WTC11 (cell line): ENCODE data around the gene NUB1. TPM values are rescaled to one million over a fixed set of nuclear protein-coding genes. Genes with fewer than 3 reads are reported as not detected.

Source experiments
- ATAC-seq: fragments of 200-7000 bp; cut with Tn5 transposase; 2 replicates; pipeline ENCODE4 v1.10.0; 2021; ENCODE audit warnings: mild to moderate bottlenecking, moderate library complexity
- CTCF ChIA-PET: fragments of 300-600 bp; sonication (Branson Sonifier 250); formaldehyde crosslinking; loops from one replicate; lab custom pipeline; 2021; ENCODE audit warnings: antibody characterized with exemption; lab: Charles Lee
- POLR2A ChIA-PET: fragments of 350-600 bp; sonication (Branson Sonifier 250); formaldehyde crosslinking; loops from one replicate; lab custom pipeline; 2021; ENCODE audit warnings: antibody characterized with exemption; lab: Charles Lee
- DNase-seq: peaks from one replicate; pipeline ENCODE4 v3.0.0; 2021; ENCODE audit warnings: low spot score
- H3K27ac Mint-ChIP-seq: 2 replicates; pipeline ENCODE4 v1.8.0; 2021; ENCODE audit warnings: mixed read lengths
- H3K27me3 Mint-ChIP-seq: 2 replicates; pipeline ENCODE4 v1.8.0; 2021; ENCODE audit warnings: low read depth, mild to moderate bottlenecking, moderate library complexity, mixed read lengths
- H3K36me3 Mint-ChIP-seq: 2 replicates; pipeline ENCODE4 v1.8.0; 2021; ENCODE audit warnings: mixed read lengths
- H3K4me1 Mint-ChIP-seq: 2 replicates; pipeline ENCODE4 v1.8.0; 2022; ENCODE audit warnings: mixed read lengths
- H3K4me3 Mint-ChIP-seq: 2 replicates; pipeline ENCODE4 v1.8.0; 2021; ENCODE audit warnings: mild to moderate bottlenecking, moderate library complexity, mixed read lengths
- H3K9me3 Mint-ChIP-seq: 2 replicates; pipeline ENCODE4 v1.8.0; 2021; ENCODE audit warnings: mixed read lengths
- CREM ChIP-seq: sonication (generic); formaldehyde crosslinking; IDR thresholded peaks from 2 replicates; pipeline ENCODE4 v1.8.1; 2022; ENCODE audit warnings: mild to moderate bottlenecking, missing genetic modification reagents, moderate library complexity
- EMX1 ChIP-seq: fragments of 250-450 bp; sonication (Bioruptor Pico); IDR thresholded peaks from 2 replicates; pipeline ENCODE4 v1.8.0; 2021; ENCODE audit warnings: mild to moderate bottlenecking
- FOXK1 ChIP-seq: sonication (generic); formaldehyde crosslinking; IDR thresholded peaks from 2 replicates; pipeline ENCODE4 v1.8.0; 2022; ENCODE audit warnings: mild to moderate bottlenecking, moderate library complexity, missing genetic modification reagents
- OVOL2 ChIP-seq: fragments of 250-450 bp; sonication (Bioruptor Pico); IDR thresholded peaks from 2 replicates; pipeline ENCODE4 v1.9.0; 2021; ENCODE audit warnings: mild to moderate bottlenecking, borderline replicate concordance
- RELA ChIP-seq: sonication (generic); formaldehyde crosslinking; IDR thresholded peaks from 2 replicates; pipeline ENCODE4 v1.8.1; 2022; ENCODE audit warnings: missing genetic modification reagents, mild to moderate bottlenecking, borderline replicate concordance
- RORB ChIP-seq: fragments of 250-450 bp; sonication (Bioruptor Pico); IDR thresholded peaks from 2 replicates; pipeline ENCODE4 v1.9.0; 2021; ENCODE audit warnings: mild to moderate bottlenecking
- SMAD4 ChIP-seq: sonication (generic); formaldehyde crosslinking; IDR thresholded peaks from 2 replicates; pipeline ENCODE4 v1.8.0; 2022; ENCODE audit warnings: mild to moderate bottlenecking, missing genetic modification reagents
- TEAD4 ChIP-seq: sonication (generic); formaldehyde crosslinking; IDR thresholded peaks from 2 replicates; pipeline ENCODE4 v1.8.0; 2022; ENCODE audit warnings: mild to moderate bottlenecking, missing genetic modification reagents
- TP53 ChIP-seq: sonication (generic); formaldehyde crosslinking; IDR thresholded peaks from 2 replicates; pipeline ENCODE4 v1.8.1; 2023; ENCODE audit warnings: mild to moderate bottlenecking, missing genetic modification reagents
- ZNF219 ChIP-seq: sonication (generic); formaldehyde crosslinking; IDR thresholded peaks from 2 replicates; pipeline ENCODE4 v1.8.0; 2023; ENCODE audit warnings: missing genetic modification reagents, mild to moderate bottlenecking, borderline replicate concordance
- ZNF317 ChIP-seq: sonication (generic); formaldehyde crosslinking; IDR thresholded peaks from 2 replicates; pipeline ENCODE4 v1.8.1; 2023; ENCODE audit warnings: low read depth, mild to moderate bottlenecking, moderate library complexity, missing genetic modification reagents, borderline replicate concordance
- ZNF423 ChIP-seq: fragments of 250-450 bp; sonication (Bioruptor Pico); IDR thresholded peaks from 2 replicates; pipeline ENCODE4 v2.1.2; 2022; ENCODE audit warnings: mild to moderate bottlenecking, moderate library complexity
- total RNA-seq: library from RNA; stranded (reverse); gene quantifications from 3 replicates; pipeline ENCODE4 v1.2.3, GENCODE V29; 2021
- TF ChIP-seq, protein P1 (sequence below): sonication (generic); formaldehyde crosslinking; conservative IDR thresholded peaks from 2 replicates; pipeline ENCODE4 v1.8.1; 2022; ENCODE audit warnings: mild to moderate bottlenecking, missing genetic modification reagents
- TF ChIP-seq, protein P2 (sequence below): sonication (generic); formaldehyde crosslinking; IDR thresholded peaks from 2 replicates; pipeline ENCODE4 v1.8.1; 2022; ENCODE audit warnings: mild to moderate bottlenecking, missing genetic modification reagents, moderate library complexity, borderline replicate concordance
- TF ChIP-seq, protein P3 (sequence below): sonication (generic); formaldehyde crosslinking; IDR thresholded peaks from 2 replicates; pipeline ENCODE4 v1.8.0; 2022; ENCODE audit warnings: mild to moderate bottlenecking, missing genetic modification reagents
- TF ChIP-seq, protein P4 (sequence below): sonication (generic); formaldehyde crosslinking; IDR thresholded peaks from 2 replicates; pipeline ENCODE4 v1.8.1; 2023; ENCODE audit warnings: mild to moderate bottlenecking, missing genetic modification reagents, moderate library complexity
- TF ChIP-seq, protein P5 (sequence below): fragments of 250-450 bp; sonication (Bioruptor Pico); IDR thresholded peaks from 2 replicates; pipeline ENCODE4 v1.9.0; 2021; ENCODE audit warnings: mild to moderate bottlenecking
- TF ChIP-seq, protein P6 (sequence below): sonication (generic); formaldehyde crosslinking; IDR thresholded peaks from 2 replicates; pipeline ENCODE4 v1.8.1; 2022; ENCODE audit warnings: low read depth, missing genetic modification reagents, borderline replicate concordance
- TF ChIP-seq, protein P7 (sequence below): sonication (generic); formaldehyde crosslinking; IDR thresholded peaks from 2 replicates; pipeline ENCODE4 v1.8.0; 2022; ENCODE audit warnings: missing genetic modification reagents

NUB1 gene
- total RNA-seq, 1 experiment from 2014 or later = 38.3 TPM

DNA sequence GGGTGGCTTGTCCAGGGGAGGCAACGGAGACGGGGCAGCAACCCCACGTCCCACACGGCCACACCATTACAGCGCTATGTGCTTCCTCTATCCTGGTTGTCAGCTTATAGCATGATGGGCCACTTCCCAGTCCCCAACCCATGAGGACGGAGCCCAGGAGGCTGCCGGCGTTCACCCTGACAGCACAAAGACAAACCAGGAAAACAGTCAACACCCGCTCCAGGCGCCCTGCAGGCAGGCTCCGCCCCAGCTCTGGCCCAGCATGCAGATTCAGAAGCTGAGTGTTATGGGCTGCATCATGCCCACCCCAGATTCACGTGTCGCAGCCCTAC, 53.4 kb downstream of the NUB1 start:
- H3K27me3 Mint-ChIP-seq = no peaks in the 10 kb centered on the region
- ATAC-seq (peak; percentile 26; the same call in 1 of the 2 replicates), DNase-seq (no peak)
- H3K27ac Mint-ChIP-seq = no peak overlapping the region
- H3K4me1 Mint-ChIP-seq = peaks cover 13% of the 10 kb centered on the region
- POLR2A ChIA-PET = no interaction called here
- CTCF ChIA-PET = interaction anchor here (1.2 kb wide), 1 partner anchor 53 kb away, joined by 4 read pairs; no protein-coding TSS in a partner anchor
- H3K36me3 Mint-ChIP-seq = peaks cover 13% of the 10 kb centered on the region
- TF ChIP-seq SMAD4 (CRISPR knock-in tag) (no peak), TP53 (CRISPR knock-in tag) (no peak), ZNF219 (CRISPR knock-in tag) (no peak), OVOL2 (CRISPR knock-in tag) (no peak), EMX1 (CRISPR knock-in tag) (no peak), CREM (CRISPR knock-in tag) (no peak)
- TF ChIP-seq, protein P1, sequence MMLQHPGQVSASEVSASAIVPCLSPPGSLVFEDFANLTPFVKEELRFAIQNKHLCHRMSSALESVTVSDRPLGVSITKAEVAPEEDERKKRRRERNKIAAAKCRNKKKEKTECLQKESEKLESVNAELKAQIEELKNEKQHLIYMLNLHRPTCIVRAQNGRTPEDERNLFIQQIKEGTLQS (CRISPR knock-in tag) = no peak
- TF ChIP-seq, protein P2, sequence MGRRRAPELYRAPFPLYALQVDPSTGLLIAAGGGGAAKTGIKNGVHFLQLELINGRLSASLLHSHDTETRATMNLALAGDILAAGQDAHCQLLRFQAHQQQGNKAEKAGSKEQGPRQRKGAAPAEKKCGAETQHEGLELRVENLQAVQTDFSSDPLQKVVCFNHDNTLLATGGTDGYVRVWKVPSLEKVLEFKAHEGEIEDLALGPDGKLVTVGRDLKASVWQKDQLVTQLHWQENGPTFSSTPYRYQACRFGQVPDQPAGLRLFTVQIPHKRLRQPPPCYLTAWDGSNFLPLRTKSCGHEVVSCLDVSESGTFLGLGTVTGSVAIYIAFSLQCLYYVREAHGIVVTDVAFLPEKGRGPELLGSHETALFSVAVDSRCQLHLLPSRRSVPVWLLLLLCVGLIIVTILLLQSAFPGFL (CRISPR knock-in tag) = no peak
- TF ChIP-seq, protein P3, sequence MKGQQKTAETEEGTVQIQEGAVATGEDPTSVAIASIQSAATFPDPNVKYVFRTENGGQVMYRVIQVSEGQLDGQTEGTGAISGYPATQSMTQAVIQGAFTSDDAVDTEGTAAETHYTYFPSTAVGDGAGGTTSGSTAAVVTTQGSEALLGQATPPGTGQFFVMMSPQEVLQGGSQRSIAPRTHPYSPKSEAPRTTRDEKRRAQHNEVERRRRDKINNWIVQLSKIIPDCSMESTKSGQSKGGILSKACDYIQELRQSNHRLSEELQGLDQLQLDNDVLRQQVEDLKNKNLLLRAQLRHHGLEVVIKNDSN (CRISPR knock-in tag) = no peak
- TF ChIP-seq, protein P4, sequence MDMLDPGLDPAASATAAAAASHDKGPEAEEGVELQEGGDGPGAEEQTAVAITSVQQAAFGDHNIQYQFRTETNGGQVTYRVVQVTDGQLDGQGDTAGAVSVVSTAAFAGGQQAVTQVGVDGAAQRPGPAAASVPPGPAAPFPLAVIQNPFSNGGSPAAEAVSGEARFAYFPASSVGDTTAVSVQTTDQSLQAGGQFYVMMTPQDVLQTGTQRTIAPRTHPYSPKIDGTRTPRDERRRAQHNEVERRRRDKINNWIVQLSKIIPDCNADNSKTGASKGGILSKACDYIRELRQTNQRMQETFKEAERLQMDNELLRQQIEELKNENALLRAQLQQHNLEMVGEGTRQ (CRISPR knock-in tag) = no peak
- TF ChIP-seq, protein P5, sequence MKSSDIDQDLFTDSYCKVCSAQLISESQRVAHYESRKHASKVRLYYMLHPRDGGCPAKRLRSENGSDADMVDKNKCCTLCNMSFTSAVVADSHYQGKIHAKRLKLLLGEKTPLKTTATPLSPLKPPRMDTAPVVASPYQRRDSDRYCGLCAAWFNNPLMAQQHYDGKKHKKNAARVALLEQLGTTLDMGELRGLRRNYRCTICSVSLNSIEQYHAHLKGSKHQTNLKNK = no peak
- peaks cover 8% of the 10 kb centered on the region for H3K9me3 Mint-ChIP-seq
- H3K4me3 Mint-ChIP-seq = no peak overlapping the region

DNA sequence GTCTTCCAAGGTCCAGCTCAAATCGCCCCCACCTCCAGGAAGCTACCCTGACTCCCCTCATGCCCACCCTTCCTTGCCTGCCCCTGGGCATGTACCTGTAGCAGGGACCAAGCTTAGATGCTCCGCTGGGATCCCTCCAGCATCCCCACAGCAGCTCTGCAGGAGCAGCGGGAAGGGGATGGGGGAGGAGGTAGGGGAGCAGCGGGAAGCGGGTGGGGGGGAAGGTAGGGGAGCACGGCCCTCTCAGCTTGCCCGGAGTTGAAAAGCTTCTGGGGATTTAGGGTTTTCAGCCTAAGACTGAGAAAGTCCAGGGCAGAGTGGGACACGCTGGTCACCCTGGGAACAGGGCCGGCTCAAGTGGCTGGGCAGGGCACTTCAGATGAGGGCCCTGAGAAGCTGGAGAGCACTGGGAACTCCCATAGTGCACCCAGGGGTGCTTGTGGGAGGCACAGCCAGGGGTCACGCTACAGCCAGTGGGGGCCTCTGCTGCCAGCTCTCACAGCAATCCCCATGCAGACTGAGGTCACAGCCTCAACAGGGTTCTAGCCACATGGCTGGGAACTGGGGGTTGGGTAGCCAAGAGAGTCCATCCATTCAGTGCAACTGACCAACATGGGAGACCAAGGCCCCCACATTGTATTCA, 54.8 kb downstream of the NUB1 start:
- H3K4me1 Mint-ChIP-seq = peaks cover 15% of the 10 kb centered on the region
- no peak overlapping the region for H3K27ac Mint-ChIP-seq
- peaks cover 13% of the 10 kb centered on the region for H3K36me3 Mint-ChIP-seq
- no peak for ATAC-seq
- DNase-seq = no peak
- peaks cover 8% of the 10 kb centered on the region for H3K9me3 Mint-ChIP-seq
- TF ChIP-seq ZNF423 = 0 out of 2 replicates have a peak, but pooled peaks have one; percentile 29
- TF ChIP-seq, protein P6, sequence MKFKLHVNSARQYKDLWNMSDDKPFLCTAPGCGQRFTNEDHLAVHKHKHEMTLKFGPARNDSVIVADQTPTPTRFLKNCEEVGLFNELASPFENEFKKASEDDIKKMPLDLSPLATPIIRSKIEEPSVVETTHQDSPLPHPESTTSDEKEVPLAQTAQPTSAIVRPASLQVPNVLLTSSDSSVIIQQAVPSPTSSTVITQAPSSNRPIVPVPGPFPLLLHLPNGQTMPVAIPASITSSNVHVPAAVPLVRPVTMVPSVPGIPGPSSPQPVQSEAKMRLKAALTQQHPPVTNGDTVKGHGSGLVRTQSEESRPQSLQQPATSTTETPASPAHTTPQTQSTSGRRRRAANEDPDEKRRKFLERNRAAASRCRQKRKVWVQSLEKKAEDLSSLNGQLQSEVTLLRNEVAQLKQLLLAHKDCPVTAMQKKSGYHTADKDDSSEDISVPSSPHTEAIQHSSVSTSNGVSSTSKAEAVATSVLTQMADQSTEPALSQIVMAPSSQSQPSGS (CRISPR knock-in tag) = no peak
- TF ChIP-seq RORB (CRISPR knock-in tag) = no peak
- TF ChIP-seq, all 79 proteins: peak for 1
- Mint-ChIP-seq H3K4me3 (no peak overlapping the region), H3K27me3 (no peaks in the 10 kb centered on the region)
- ChIA-PET CTCF (interaction anchor here (0.6 to 1.4 kb wide), 3 partner anchors 51 to 81 kb away, joined by 3 to 4 read pairs (median 4); no protein-coding TSS in a partner anchor), POLR2A (interaction anchor here (0.8 kb wide), 1 partner anchor 9 kb away, joined by 3 read pairs; no protein-coding TSS in a partner anchor)

DNA sequence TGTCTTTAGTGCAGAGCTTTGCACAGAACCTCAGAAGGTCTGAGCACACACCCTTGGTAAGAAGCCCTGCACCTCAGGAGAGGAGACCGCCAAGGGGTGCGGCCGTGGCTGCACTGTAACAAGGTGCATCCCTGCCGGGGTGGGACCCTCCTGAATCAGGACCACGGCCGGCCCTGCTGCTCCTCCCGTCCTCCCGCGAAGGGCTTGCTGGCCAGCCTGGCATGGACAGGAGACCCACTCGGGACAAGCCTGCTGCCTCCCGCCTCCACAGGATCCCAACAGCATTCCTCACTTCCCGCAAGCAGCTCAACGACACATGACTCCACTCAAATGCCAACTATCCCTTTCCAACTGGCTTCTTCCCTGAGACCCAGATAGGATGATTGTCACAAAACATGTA, 55.4 kb downstream of the NUB1 start:
- peaks cover 8% of the 10 kb centered on the region for H3K9me3 Mint-ChIP-seq
- H3K36me3 Mint-ChIP-seq = peaks cover 13% of the 10 kb centered on the region
- H3K27ac Mint-ChIP-seq = no peak overlapping the region
- no peak overlapping the region for H3K4me3 Mint-ChIP-seq
- CTCF ChIA-PET = interaction anchor here (1.4 kb wide), 1 partner anchor 51 kb away, joined by 4 read pairs; no protein-coding TSS in a partner anchor
- POLR2A ChIA-PET = no interaction called here
- H3K27me3 Mint-ChIP-seq = no peaks in the 10 kb centered on the region
- DNase-seq (no peak), ATAC-seq (no peak)
- peaks cover 16% of the 10 kb centered on the region for H3K4me1 Mint-ChIP-seq
- no peak for TF ChIP-seq TEAD4 (CRISPR knock-in tag)
- no peak for TF ChIP-seq ZNF317
- TF ChIP-seq, protein P7, sequence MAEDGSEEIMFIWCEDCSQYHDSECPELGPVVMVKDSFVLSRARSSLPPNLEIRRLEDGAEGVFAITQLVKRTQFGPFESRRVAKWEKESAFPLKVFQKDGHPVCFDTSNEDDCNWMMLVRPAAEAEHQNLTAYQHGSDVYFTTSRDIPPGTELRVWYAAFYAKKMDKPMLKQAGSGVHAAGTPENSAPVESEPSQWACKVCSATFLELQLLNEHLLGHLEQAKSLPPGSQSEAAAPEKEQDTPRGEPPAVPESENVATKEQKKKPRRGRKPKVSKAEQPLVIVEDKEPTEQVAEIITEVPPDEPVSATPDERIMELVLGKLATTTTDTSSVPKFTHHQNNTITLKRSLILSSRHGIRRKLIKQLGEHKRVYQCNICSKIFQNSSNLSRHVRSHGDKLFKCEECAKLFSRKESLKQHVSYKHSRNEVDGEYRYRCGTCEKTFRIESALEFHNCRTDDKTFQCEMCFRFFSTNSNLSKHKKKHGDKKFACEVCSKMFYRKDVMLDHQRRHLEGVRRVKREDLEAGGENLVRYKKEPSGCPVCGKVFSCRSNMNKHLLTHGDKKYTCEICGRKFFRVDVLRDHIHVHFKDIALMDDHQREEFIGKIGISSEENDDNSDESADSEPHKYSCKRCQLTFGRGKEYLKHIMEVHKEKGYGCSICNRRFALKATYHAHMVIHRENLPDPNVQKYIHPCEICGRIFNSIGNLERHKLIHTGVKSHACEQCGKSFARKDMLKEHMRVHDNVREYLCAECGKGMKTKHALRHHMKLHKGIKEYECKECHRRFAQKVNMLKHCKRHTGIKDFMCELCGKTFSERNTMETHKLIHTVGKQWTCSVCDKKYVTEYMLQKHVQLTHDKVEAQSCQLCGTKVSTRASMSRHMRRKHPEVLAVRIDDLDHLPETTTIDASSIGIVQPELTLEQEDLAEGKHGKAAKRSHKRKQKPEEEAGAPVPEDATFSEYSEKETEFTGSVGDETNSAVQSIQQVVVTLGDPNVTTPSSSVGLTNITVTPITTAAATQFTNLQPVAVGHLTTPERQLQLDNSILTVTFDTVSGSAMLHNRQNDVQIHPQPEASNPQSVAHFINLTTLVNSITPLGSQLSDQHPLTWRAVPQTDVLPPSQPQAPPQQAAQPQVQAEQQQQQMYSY = no peak
- TF ChIP-seq RELA = no peak
- no peak for TF ChIP-seq ZNF219 (CRISPR knock-in tag)
- TF ChIP-seq, protein P1 (CRISPR knock-in tag) = no peak
- TF ChIP-seq FOXK1 (CRISPR knock-in tag) = no peak
- no peak for TF ChIP-seq CREM (CRISPR knock-in tag)
